ENCODE measurements around the gene WWC1.

WWC1 gene

DNA sequence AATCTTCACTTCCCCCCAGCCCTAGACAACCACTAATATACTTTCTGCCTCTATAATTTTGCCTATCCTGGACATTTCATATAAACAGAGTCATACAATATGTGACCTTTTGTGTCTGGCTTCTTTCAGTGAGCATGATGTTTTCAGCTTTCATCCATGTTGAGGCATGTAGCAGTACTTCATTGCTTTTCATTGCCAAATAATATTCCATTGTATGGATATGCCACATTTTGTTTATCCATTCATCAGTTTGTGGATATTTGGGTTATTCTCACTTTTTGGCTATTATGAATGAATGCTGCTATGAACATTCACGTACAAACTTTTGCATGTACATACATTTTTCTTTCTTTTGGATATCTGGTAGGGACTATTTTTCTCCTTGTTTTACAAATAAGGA is 49.0 kb downstream of the WWC1 start:
- TF ChIP-seq, protein P1, sequence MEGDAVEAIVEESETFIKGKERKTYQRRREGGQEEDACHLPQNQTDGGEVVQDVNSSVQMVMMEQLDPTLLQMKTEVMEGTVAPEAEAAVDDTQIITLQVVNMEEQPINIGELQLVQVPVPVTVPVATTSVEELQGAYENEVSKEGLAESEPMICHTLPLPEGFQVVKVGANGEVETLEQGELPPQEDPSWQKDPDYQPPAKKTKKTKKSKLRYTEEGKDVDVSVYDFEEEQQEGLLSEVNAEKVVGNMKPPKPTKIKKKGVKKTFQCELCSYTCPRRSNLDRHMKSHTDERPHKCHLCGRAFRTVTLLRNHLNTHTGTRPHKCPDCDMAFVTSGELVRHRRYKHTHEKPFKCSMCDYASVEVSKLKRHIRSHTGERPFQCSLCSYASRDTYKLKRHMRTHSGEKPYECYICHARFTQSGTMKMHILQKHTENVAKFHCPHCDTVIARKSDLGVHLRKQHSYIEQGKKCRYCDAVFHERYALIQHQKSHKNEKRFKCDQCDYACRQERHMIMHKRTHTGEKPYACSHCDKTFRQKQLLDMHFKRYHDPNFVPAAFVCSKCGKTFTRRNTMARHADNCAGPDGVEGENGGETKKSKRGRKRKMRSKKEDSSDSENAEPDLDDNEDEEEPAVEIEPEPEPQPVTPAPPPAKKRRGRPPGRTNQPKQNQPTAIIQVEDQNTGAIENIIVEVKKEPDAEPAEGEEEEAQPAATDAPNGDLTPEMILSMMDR (IDR thresholded peaks at IDR 0.05; ENCODE audit: low read depth, low read length, missing control alignments), result no peak
- no peak overlapping the region for H3K4me3 ChIP-seq (ENCODE audit: low read depth, low read length)
- no peak for DNase-seq (ENCODE audit: low read depth)

DNA sequence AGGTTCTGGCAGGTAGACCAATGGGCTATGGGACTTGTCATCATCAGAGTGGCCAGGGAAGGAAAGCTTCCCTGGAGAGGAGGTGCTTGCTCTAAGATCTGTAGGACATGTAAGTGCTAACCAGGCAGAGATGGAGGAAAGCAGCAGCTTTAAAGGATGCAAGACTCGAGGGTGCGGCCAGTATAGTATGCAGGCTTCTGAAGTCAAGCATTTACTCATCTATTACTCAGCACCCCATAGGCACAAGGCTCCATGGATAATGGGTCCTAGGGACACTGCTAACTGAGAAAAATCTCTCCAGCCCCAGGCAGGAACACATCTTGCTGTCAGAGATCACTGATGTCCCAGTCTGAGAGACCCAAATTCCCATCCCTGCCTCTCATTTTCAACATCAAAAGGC is 49.7 kb downstream of the WWC1 start:
- TF ChIP-seq, protein P1 (IDR thresholded peaks at IDR 0.05; ENCODE audit: low read depth, low read length, missing control alignments), result no peak

DNA sequence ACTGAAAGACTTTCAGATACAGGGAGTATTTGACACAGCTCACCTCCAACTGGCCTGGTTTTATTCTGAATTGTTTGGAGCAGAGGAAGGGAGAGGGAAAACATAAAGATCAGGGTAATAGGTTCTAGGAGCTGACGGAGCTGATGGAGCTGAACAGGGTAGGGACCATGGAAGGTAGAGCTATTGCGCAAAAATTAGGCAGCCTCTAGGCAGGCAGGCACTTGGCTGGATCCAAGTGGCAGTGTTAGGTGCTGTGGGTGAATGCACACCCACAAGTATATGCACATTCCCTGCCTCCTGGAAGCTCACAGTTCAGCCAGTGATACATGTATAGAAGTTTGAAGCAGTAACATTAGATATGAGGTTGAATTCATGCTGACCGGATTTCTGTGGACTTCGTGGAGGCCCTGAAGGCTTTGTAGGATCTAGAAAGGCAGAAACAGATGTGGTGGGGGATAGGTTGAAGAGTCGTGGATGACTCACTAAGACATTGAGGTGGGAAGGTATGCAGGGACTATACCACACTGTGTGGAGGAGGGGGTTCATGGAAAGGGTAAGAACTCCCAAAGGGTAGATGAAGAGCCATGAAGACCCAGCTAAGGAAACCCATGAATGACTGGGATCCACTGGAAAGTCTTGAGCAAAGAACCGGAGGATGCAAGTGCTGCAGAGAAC is 50.8 kb downstream of the WWC1 start:
- H3K4me3 ChIP-seq (ENCODE audit: low read depth, low read length), result no peak overlapping the region
- TF ChIP-seq, protein P1 (IDR thresholded peaks at IDR 0.05; ENCODE audit: low read depth, low read length, missing control alignments), result no peak
- no peak for DNase-seq (ENCODE audit: low read depth)

More for the DNA sequence above, 49.7 kb downstream of the WWC1 start:
- no peak overlapping the region for H3K4me3 ChIP-seq (ENCODE audit: low read depth, low read length)
- DNase-seq (ENCODE audit: low read depth), result no peak

DNA sequence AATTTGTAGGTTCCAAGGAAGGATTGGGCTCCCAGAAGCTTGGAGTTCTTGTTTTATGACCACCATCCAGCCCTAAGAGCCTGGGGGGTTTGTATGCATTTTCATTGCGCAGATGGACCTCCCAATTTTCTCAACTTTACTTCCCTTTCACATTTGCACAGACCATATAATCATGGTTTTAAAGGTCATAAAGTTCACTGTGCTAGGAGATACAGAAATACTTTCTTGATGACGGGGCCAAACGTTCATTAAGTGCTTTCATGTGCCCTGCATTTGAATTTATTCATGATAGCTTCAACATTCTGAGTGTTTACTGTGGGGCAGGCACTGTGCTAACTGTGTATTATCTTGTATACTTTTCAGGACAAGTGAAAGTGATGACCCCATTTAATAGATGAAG is 51.5 kb downstream of the WWC1 start:
- no peak overlapping the region for H3K4me3 ChIP-seq (ENCODE audit: low read depth, low read length)
- TF ChIP-seq, protein P1 (IDR thresholded peaks at IDR 0.05; ENCODE audit: low read depth, low read length, missing control alignments), result no peak
- no peak for DNase-seq (ENCODE audit: low read depth)

DNA sequence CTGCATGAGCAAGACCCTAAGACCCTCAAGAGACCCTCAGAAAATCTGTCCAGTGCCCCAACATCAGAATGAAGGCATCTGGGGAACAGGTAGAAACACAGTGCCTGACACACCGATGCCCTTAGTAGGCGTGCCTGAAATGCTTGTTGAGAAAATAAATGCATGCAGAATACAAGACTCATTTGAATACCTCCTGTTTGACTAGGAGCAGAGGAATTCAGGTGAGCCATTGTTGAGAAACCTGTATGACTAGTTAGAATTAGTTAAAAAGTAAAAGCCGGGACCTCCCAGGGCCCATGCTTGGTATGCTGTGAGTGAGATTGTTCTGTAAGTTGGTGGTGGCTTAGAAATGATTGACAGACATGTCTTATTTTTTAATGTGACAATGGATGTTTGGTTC is 55.0 kb downstream of the WWC1 start:
- TF ChIP-seq, protein P1 (IDR thresholded peaks at IDR 0.05; ENCODE audit: low read depth, low read length, missing control alignments), result no peak
- DNase-seq (ENCODE audit: low read depth), result no peak
- no peak overlapping the region for H3K4me3 ChIP-seq (ENCODE audit: low read depth, low read length)

DNA sequence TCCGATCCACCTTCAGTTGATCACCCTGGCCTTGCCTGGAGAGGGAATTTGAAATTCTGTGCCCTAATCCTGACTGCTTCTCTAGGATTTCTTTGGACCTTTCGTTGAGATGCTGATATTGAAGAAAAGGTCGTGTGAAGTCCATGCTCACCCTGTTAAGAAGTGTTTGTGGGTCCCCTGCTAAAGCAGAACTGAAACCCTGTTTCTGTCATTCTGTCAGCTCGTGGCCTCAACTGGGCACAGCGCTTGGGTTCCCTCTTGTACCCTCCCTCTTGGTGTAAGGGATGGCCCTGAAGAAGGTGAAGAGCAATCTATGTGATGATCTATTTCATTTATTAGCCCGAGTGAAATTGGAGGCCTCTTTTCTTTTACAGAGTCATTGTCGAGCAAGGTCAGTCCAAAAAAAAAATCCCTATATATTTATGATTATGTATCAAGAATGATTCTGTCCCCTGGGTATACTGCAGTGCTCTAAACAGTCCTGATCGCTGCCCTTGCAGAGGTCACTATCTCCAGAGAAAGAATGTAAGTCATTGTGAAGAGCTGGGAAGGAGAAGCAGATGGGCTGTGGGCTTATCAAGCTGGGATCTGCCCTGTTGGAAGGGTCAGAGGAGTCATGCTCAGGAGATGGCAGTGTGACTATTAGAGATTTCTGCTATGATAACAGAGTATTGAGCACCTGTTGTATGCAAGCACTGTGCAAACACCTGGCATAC is 56.1 kb downstream of the WWC1 start:
- DNase-seq (ENCODE audit: low read depth), result peak; percentile 12
- TF ChIP-seq, protein P1 (IDR thresholded peaks at IDR 0.05; ENCODE audit: low read depth, low read length, missing control alignments), result no peak
- H3K4me3 ChIP-seq (ENCODE audit: low read depth, low read length), result no peak overlapping the region

DNA sequence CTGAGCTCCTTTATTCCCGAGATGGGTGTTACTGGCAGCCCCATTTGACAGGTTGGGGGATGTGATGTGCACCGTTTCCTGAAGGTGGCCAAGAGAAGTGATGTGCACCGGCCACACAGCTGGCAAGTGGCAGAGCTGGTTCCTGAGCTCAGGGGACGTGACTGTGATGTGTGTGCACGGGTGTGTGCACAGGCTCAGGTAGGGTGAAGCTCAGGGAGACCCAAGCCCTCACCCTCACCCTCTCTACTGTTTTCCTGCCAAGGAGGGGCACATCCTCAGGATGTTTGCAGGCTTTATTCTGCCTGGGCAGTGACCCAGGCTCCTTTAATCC is 56.6 kb downstream of the WWC1 start:
- TF ChIP-seq, protein P1 (IDR thresholded peaks at IDR 0.05; ENCODE audit: low read depth, low read length, missing control alignments), result no peak
- no peak overlapping the region for H3K4me3 ChIP-seq (ENCODE audit: low read depth, low read length)
- no peak for DNase-seq (ENCODE audit: low read depth)

Measured in GM12864 (cell line).